GM18868 (cell line): ENCODE data around the gene CMTR1.

Source experiments
- ATAC-seq: cut with Tn5 transposase; IDR thresholded peaks from one replicate; pipeline ENCODE4 v1.9.1; 2021; ENCODE audit warnings: mild to moderate bottlenecking, moderate library complexity; ENCODE audit not compliant: unreplicated experiment

Gene CMTR1

DNA sequence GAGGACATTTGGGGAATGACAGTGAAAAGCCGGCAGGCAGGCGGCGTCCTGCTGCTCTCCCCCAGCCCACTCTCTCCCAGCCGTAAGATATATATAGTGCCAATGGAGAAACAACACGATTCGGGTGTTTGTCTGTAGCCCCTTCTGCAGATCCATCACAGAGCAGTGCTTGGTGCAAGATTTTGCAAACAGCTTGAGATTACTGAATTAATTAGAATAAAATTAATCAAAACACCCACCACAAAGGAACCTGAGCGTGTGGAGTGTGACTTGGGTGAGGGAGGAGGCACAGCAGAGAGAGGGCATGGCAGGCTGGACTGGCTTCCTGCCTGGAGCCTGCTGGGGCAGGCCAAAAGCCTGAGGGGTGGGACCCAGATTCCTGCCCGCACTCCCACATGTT, 95.5 kb downstream of the CMTR1 start:
- no peak for ATAC-seq

DNA sequence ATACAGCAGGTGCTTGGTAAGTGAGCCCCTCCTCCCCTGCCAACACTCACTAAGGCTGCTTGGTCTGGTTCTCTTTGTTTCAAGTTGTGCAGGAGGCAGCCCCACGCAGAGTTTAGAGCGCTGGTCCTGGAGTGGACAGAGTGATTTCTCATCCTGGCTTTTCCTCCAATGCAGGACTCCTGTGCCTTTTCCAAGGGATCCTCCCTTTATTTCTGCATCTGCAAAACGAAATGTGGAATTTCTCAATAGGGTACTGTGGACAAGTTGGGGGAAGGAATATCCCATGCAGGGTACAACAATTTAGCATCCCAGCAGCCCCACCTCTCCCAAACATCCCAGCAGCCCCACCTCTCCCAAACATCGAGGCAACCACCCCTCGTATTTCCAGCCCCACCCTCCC, 97.3 kb downstream of the CMTR1 start:
- ATAC-seq: no peak

DNA sequence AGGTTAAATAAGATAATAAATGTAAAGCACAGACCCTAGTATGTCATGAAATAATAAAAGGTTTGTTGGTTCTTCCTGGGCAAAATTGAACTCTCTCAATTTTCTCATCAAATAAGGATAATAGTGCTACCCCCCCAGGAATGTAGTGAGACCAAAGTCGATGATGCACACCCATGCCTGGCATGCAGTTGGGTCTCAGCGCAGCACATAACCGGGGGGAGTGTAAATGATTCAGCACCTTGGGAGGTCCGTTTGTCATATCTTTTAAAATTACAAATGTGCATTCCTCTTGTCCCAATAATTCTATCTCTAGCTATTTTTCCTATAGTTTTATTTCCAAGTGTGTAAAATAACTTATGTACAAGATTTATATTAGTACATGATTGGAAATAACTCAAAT, 98.0 kb downstream of the CMTR1 start:
- no peak for ATAC-seq
